ENCODE results near the gene BCCIP.

The BCCIP gene
- total RNA-seq: 33.3 to 55.7 reads per million in 2 donors

DNA sequence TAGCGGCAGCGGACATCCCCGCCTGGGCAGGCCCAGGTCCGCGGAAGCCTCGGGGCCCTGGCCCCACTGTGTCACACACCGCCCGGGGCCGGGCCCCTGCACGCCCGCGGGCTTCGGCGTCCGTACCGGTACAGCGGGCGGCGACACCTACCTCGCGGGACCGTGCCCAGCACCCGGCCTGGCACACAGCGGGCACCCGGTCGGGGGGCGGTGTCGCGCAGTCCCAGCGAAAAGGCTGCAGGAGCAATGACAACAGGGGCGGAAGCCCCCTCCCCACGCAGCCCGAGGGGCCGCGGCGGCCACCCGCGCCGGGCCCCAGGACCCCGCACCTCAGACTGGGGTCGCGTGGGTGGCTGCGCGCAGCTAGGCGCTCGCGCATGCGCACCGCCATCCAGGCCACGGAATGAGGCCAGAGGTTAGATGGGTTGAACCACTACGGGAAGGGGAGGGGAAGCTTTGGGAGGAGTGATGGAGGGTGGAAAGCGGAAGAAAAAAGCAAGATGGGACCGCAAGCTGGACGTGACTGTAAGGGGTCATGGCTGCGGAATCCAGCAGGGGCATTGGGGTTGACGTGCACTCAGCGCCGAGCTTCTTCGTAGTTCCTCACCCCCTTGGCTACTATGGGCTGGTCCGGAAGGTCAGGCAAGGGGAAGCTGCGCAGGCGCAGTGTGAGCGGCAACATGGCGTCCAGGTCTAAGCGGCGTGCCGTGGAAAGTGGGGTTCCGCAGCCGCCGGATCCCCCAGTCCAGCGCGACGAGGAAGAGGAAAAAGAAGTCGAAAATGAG lies at the start of gene BCCIP, which contains the start of gene UROS:
BCCIP (plus strand) TSS at position 669 of the 785 bp plus-strand sequence; CDS start at position 681, 12 bp downstream.
UROS (minus strand) TSS at position 381 of the 785 bp plus-strand sequence. CDS start 6,759 bp downstream, outside the sequence.
- DNase-seq: peak; percentile 88

DNA sequence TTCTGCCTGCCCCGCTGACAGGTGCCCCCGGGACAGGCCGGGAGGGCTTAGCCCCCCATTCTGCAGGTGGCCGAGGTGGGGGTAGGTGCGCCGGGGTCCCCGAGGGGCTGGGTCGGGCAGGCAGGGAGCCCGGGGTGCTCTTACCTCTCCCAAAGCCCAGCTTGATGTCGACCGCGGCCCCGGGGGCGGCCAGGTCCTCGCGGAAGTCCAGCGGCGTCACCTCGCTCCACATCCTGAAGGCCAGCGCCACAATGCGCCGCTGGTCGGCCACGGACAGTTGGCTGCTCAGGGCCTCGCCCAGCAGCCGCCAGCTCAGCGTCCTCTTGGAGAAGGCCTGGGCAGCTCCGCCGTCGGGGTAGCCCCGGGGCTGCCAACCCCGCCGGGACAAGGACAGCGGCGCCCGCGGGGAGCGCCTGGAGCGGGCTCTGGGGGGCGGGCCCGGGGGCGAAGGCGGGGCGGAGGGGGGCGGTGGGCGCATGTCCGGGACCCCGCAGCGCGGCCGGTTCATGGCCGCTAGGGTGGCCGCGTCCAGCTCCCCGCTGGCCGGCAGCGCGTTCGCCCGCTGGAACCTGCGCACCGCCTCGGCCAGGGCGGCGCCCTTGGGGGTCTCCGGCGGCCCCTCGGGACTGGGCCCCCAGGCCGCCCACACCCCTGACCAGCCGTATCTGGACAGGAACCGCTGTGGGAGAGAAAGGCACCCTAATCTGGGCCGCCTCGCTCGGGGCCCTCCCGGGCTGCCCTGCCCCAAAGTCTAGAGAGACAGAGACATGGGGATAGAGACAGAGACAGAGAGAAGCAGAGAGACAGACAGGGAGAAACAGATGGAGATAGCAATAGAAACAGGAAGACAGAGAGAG lies 49.4 kb upstream of the BCCIP start:
- DNase-seq: no peak

DNA sequence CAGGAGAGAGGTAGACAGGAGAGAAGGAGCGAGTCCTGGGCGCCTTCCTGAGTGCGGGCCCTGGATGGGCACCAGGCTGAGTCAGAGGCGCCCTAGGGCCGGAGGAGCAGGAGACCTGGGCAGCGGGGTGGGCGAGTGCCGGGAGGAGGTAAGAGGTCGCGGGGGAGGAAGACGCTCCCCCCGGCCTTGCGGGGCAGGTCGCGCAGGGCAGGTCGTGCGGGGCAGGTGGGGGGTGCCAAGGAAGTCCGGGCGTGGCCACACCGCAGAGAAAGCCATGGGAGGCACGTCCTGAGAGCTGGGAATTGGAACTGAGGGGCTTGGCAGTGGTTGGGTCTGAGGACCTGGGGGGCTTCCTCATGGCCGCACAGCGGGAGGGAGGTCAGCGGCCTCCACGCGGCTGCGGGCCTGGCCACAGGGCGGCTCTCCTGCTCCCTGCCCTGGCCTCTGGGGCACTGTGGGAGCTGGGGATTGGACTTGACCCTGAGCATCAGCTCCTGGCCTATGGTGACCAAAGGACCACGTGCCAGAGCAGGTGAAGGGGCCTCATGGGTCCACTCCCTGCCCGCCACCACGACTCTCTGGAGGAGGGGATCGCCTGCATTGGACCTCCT lies 48.7 kb upstream of the BCCIP start:
- DNase-seq: no peak

DNA sequence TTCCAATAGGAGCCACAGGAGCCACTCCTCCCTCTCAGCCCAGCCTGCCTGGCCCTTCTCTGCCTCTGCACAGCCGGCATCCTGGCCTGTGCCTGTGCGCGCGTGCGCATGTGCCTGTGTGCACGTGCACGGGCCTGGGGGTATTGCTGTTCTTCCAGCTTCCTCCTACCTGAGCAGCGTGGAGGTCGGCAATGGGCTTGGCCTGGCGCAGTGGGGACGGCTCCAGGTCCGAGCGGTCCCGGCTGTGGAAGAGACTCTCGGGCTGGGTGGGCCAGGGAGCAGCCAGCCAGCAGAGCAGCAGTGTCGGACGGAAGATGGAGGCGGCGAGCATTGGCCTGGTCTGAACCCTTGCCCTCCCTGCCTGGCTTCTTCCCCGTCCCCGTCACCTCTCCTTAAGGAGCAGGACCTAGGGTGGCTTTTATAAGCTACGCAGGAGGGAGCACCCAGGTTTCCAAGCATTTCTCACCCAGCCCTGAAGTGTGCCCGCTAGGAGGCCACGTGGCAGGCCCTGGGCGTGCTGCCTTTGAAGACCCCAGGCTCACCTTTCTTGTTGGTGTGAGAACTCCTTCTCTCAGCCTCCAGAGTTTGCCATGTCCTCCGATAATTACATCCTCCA lies 47.7 kb upstream of the BCCIP start, which contains the start of gene MMP21:
MMP21 (minus strand) TSS at position 331 of the 616 bp plus-strand sequence; CDS start at position 331, 0 bp downstream.
- DNase-seq: no peak

DNA sequence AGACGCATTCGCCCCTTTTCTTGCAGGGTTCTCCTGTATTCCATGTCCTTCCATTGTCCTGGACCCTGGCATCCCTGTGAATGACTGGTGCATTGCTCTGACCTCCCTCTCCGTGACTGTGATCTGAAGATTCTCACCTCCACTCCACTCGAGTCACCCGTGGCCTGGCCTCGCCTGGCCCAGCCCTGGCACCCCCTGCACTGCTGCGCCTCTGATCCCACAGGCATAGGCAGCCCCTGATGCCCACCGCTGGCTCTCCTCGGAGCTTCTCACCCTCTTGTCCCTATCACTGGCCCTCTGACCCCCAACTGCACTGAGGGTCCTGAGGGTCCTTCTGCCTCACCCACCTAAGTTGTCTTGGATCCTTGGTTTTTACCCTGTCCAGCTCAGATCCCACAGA lies 45.5 kb upstream of the BCCIP start:
- no peak for DNase-seq

DNA sequence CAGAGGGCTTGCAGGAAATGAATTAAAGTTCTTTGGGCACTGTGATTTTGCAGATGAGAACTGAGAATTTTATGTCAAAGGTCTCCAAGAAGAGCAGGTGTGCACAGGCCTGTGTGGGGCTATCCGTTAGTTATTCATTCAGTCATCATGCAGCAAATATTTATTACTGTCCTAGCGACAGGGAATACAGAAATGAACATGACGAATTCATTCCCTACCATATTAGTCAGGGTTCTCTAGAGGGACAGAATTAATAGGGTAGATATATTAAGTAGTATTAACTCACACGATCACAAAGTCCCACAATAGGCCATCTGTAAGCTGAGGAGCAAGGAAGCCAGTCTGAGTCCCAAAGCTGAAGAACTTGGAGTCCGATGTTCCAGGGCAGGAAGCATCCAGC lies 44.8 kb upstream of the BCCIP start:
- no peak for DNase-seq

DNA sequence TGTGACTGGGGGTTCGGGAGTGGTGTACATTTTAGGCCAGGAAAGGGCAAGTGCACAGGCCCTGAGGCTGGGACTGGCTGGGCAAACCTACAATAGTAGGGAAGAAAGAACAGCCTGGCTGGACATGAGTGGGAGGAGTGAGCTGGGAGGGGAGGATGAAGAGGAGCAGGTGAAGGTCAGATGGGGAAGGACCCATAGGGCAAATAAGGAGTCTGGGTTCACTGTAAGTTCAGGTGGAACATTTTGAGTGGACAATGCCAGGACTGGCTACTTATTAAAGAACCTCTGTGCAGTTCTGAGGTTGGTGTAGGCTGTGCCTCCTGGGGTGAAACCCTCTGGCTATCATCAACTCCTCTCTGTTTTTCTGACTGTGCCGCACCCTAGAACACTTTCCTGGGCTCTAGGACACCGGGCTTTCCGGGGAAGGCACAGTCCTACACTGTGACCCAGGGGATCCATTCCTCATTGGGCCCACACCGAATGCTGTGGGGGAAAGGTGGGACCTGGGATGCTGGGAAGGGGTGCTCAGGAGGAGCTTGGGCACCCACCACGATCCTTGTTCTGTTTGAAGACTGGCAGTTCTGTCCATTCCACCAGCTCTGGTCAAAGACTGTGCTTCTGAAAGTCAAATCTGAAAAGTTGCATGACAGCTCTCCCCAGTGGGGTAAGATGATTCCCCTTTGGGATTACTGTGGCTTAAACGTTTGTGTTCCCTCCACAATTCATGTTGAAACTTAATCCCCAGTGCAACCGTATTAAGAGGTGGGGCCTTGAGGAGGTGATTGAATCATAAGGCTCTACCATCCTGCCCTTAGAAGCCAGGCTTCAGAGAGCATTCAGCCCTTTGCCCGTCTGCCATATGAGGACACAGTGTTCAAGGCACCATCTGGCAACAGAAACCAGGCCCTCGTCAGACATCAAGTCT lies 43.7 kb upstream of the BCCIP start:
- no peak for DNase-seq

DNA sequence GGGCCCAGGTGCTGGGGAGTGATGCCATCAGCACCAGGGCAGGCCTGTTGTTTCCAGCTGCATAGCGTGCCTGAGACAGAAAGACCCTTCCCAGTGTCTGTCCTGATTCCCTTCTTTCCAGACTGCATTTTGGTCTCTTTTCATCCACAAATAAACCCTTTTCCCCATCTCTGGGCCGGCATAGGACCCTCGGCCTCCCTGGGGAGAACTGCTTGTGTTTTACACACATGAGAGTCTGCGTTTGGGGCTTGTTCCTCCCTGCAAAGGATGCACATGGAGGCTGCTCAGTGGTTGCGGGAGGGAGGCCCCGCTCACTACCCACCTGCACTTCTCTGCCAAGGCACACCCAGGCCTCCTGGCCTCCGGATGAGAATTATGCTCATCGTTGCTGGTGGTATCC lies 42.0 kb upstream of the BCCIP start:
- no peak for DNase-seq

DNA sequence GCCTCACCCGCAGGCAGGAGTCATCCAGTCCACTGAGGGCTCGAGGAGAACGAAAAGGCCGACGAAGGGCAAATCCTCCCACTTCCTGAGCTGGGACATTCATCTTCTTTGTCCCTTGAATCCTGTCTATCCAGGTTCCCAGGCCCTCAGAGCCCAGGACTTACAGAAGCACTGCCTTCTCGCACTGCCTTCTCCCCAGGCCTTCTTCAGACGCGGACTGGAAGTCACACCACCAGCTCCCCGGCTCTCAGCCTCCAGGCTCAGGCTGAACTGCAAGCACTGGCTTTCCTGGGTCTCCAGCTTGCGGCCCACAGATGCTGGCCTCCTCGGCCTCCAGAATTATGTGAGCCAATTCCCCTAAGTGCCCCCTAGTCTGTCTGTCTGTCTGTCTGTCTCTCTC lies 41.3 kb upstream of the BCCIP start:
- DNase-seq: no peak

DNA sequence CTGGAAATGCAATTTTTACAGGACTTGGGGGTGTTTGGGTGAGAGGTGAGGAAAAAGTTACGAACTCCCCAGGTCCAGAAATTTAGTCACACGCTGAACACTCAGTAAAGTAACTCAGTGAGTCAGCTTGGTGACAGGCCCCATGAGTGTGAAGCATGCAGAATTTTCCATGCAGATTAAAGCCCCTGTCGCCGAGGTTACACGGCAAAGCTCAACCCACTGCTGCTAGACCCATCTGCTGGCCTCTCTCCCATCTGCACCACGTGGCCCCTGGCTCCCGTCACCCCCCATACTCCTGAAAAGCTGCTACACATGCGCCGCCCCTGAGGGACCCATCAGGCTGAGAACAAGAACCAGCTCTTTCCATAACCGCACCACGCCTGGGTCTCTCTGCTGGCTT lies 40.7 kb upstream of the BCCIP start:
- DNase-seq: no peak

DNA sequence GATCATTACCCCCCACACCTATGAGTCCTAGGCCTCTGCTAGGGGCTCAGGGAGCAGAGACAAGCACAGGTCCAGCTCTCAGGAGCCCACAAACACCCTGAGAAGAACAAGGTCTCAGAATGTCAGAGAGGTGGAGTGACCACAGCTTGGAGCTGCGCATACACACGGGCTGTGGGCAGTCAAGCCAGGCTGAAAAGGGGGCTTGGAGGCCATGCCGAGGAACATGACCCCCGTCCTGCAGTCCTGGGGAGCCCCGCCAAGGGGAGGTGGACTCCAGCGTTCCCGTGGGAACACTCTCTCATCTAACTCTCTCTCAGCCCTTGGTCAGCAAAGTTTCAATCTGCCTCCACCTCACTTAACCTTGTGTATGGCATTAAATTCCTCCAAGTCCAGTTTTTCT lies 39.9 kb upstream of the BCCIP start:
- DNase-seq: no peak

DNA sequence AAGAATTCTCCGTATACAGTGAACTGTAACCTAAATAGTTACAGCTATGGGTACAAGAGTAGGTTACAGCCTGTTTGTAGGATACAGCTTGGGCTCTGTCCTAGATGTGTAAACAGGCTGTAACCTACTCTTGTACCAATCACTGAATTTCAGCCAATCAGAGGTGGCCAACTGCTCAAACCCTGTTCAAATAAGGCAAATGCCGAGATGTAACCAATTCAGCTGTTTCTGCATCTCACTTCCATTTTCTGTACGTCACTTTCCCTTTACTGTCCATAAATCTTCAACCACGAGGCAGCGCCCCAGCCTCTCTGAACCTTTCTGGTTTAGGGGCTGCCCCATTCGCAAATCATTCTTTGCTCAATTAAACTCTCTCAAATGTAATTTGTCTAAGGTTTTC lies 39.4 kb upstream of the BCCIP start:
- DNase-seq: no peak

DNA sequence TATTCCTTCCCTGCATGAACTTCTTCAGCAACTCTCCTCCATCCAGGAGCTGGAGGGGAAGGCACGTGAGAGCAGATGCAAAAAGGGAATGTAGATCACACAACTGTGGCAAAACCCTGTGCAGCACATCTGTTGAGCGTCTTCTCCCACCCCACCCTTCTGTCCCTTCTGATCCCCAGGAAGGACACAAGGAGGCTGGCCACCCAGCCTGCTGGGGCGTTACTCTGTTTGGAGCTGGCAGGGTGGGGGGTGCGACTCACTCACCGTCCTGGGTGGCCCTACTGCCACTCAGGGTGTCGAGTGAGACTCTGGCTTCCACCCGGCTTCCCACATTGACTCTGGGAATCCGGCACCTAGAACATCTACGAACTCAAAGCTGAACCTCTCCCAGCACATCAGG lies 37.6 kb upstream of the BCCIP start:
- no peak for DNase-seq

DNA sequence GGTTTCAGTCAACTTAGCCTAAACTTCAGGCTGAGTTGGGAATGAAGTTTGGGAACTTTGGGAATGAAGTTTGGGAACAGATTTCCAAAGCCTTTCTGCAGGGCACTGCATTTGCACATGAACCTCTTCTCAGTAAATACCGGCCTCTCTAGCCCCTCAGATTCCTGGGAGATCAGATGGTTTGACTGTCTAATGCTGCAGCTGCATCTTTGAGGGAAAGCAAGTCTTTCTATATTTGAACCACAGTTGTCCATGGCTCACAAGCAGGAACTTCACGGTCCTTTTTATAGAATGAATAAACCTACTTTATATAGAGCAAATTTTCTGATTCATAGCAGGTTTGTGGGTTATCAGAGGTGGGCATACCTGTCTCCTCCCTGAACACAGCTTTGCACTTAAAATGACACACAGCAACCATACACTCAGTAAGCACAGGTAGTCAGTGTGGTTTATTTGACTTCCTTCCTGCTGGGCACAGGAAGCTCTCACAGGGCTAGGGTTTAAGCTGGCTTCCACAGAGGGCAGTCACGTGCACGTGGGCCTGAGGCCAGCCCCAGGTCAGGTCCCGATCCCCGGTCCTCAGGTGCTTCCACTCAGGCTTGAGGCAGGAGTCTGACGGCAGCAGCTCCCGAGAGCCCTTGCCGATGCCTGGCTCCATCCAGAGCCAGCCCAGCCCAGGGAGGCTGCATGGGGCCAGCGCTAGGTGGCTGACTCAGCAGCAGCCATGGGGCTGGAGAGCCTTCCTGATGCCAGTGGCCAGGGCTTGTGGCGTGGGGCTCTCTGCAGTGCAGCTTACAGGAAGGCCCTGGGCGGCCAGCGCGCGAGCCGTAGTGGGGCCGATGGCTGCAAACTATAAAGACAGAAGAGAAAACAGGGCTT lies 35.0 kb upstream of the BCCIP start:
- DNase-seq: no peak

DNA sequence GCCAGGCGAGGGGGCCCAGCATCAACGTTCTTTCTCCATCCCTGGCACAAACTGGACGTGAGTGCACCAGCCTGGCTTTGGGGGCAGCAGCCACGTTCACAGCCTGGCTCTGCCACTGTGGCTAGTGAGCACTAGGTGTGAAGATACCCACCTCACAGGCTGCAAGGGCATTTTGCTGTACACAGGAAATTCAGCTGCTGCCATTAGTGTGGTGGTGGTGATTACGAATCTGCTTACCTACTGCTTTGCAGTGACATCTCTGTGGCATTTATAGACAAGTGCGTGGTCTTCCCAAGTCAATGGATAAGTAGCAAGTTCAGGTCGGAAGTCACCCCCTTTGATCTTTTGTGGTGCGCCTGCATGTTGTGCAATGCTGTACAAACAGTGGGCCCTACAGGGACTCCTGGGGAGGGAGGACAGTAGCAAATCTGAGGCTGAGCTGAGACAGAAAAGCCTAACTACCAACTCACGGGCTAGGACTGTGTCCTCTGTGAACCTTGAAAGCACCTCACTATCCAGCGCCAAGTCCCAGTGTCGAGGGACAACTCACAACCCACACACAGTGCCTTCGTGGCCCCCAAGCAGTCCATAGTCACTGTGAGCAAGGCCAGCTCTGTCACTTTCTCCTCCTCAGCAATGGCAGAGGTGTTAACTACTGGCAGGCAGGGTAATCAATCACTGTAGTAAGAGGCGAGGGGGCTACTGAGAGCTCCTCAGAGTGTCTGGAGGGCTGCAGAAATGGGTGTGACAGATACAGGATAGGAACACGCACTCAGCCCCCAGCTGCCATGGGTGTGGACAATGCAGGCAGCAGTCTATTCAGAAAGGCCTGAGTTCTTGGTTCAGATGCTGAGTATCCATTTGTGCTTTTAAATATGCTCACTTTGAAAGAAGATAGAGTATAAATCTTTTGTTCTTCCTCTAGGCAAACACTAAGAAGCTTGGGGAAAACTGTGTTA lies 30.7 kb upstream of the BCCIP start:
- no peak for DNase-seq

DNA sequence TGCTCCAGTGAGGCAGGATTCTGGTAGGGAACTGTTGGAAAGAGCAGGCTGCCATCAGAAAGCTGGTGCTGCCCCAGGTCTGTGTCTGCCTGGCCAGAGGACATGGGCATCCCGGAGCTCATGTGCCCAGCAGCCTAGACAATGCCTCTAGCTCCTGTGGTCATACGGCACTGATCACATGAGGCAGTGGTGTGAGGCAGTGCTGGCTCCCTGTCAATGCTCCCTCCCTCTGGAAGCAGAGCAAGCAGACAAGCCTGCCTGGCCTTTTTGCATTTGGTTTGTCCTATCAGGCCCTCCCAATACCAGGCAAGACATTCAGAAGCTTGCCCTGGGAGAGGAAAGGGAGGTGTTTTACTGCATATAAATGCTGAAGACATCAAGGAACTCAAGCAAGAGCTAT lies 28.2 kb upstream of the BCCIP start:
- no peak for DNase-seq

DNA sequence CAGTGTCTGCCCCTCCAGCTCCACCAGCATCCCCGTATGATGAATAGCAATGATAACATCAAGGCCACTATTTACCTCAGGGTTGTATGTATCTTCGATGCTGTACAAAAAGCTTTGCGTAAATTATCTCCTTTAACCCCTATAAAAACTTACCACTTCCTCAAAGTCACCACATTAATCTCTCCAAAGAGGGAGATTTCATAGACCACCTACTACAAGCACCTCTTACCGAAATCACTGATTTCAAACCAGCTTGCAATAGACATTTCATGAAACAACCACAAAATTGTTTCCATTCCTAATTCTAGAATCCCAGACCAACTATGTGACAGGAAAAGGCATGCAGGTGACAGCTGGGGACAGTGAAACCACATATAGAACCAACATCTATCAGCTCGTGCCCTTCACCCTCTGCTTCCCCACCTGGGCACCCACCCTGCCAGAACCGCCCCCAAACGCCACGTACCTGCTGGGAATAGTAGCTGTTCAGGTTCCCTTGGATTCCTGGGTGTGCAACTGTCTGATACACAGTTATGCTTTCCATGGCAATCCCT lies 27.6 kb upstream of the BCCIP start:
- DNase-seq: no peak

DNA sequence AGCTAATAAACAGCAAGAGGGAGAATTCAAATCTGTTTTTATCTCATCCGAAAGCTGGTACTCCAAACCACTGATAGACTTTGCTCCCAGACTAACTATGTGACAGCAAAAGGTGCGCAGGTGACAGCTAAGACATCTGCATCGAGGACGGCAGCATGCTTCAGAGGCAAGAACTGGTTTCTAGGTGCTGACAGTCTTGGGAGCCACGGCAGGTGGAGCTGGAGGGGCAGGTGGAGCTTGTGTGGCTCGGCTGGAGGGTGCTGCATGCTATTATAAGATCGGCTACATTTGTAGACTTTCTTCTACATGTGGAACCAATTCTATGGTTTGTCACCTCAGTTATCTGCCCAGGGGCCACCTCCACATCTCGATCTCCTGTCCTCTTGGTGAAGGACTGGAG lies 25.9 kb upstream of the BCCIP start:
- DNase-seq: no peak
